AG09309 (cell line): ENCODE results near the gene GSK3B.
"Not testable (repeated sequence)": the region's sequence is repeated elsewhere in the genome, so short reads cannot be mapped to it uniquely, and the experiment has no call there.

ENCODE experiments used
- DNase-seq: peaks from one replicate; pipeline ENCODE4 v3.0.0-alpha.2; 2010; ENCODE audit warnings: low read depth
- H3K4me3 ChIP-seq: 2 replicates; pipeline ENCODE4 v1.5.1; 2011; ENCODE audit warnings: mild to moderate bottlenecking, low read depth, low read length, moderate library complexity; ENCODE audit not compliant: control insufficient read depth
- CTCF ChIP-seq: IDR thresholded peaks from 2 replicates; pipeline ENCODE4 v1.5.1; 2011; ENCODE audit warnings: mild to moderate bottlenecking, low read depth, low read length, inconsistent platforms; ENCODE audit not compliant: insufficient read depth, control insufficient read depth; ENCODE audit errors: missing control alignments

The GSK3B gene

GRCh38 chr3:120024103-120024502 lies 70.1 kb downstream of the GSK3B start:
- no peak for TF ChIP-seq CTCF
- H3K4me3 ChIP-seq: no peak overlapping the region

GRCh38 chr3:120022729-120023128 lies 71.5 kb downstream of the GSK3B start:
- no peak for TF ChIP-seq CTCF
- no peak overlapping the region for H3K4me3 ChIP-seq
- DNase-seq: peak; percentile 1

More at GRCh38 chr3:120024103-120024502, 70.1 kb downstream of the GSK3B start:
- no peak for DNase-seq

GRCh38 chr3:120021523-120021922 lies 72.7 kb downstream of the GSK3B start:
- no peak overlapping the region for H3K4me3 ChIP-seq
- TF ChIP-seq CTCF: no peak
- DNase-seq: peak; percentile 4

DNA sequence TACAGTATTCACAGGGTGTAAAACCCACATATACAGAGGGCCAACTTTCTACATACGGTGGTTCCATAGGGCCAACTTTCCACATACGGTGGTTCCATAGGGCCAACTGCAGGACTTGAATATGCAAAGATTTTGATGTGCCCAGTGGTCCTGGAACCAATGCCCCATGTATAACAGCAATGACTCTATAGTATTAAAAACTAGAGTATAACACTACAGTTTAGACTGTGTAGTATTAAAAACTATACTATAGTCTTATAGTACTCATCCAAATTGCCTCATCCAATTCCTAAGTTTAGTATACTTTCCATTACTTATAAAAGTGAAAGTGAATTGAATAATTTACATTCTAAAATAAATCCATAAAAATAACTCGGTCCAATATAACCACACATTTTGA lies 75.9 kb downstream of the GSK3B start:
- H3K4me3 ChIP-seq: no peak overlapping the region
- TF ChIP-seq CTCF: no peak
- DNase-seq: no peak

DNA sequence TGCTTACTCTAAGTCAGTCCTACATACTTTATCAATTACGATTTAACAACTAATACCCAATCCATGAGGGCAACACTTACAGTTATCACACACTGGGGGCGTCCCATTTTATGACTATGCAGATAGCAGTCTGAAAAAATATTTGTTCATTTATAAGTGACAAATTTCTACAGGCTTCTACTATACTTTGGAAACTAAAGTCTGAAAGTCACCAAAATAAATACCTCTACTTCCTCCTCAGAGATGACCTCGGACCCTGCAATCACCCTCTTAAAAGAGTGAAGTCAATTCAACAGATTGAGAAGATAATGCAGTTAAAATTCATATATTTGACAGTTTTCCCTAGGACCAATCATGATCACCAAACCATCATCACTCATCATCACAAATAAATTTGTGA lies 76.6 kb downstream of the GSK3B start:
- DNase-seq: no peak
- no peak overlapping the region for H3K4me3 ChIP-seq
- TF ChIP-seq CTCF: no peak

GRCh38 chr3:120013481-120013880 lies 80.8 kb downstream of the GSK3B start:
- no peak for TF ChIP-seq CTCF
- DNase-seq: no peak
- no peak overlapping the region for H3K4me3 ChIP-seq

GRCh38 chr3:120005741-120006140 lies 88.5 kb downstream of the GSK3B start:
- not testable (repeated sequence) for H3K4me3 ChIP-seq, DNase-seq

DNA sequence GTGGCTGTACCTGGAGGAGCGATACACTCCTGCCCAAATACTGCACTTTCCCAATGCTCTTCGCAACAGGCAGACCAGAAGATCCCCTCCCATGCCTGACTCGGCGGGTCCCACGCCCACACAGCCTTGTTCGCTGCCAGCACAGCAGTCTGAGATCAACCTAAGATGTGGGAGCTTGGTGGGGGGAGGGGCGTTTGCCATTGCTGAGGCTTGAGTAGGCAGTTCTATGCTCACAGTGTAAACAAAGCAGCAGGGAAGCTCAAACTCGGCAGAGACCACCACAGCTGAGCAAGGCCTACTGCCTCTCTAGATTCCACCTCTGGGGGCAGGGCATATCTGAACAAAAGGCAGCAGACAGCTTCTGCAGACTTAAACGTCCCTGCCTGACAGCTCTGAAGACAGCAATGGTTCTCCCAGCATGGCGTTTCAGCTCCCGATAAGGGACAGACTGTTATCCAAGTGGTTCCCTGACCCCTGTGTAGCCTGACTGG lies 90.2 kb downstream of the GSK3B start:
- H3K4me3 ChIP-seq, DNase-seq: not testable (repeated sequence)
